Peyer's patch (tissue), 4 donors: Measurements from ENCODE around the gene EP400. TPM values are rescaled to one million over a fixed set of nuclear protein-coding genes. Genes with fewer than 3 reads are reported as not detected.

Source experiments
- DNase-seq, 3 donors: peaks; one replicate each; pipeline ENCODE4 v3.0.0-alpha.2; 2017 to 2019
- H3K27ac ChIP-seq, 4 donors: fragments of 200-600 bp; sonication (generic); one replicate each; pipeline ENCODE4 v1.5.1; 2016 to 2019
- H3K27me3 ChIP-seq, 2 donors: fragments of 200-600 bp; sonication (generic); one replicate each; pipeline ENCODE4 v1.5.1; 2019
- H3K36me3 ChIP-seq, 3 donors: fragments of 200-600 bp; sonication (generic); one replicate each; pipeline ENCODE4 v1.5.1; 2016 to 2019
- H3K4me1 ChIP-seq, 4 donors: fragments of 200-600 bp; sonication (generic); one replicate each; pipeline ENCODE4 v1.5.1; 2016 to 2019
- H3K4me3 ChIP-seq, 4 donors: fragments of 200-600 bp; sonication (generic); 1 replicate in 3 of 4; 2 replicates in 1 of 4; pipeline ENCODE4 v1.5.1; 2016 to 2019; ENCODE audit warnings: mild to moderate bottlenecking in 1 of 4
- H3K9me3 ChIP-seq, 4 donors: fragments of 200-600 bp; sonication (generic); one replicate each; pipeline ENCODE4 v1.5.1; 2016 to 2019; ENCODE audit warnings: mild to moderate bottlenecking in 1 of 4
- POLR2A ChIP-seq, 2 donors: fragments of 450-650 bp; IDR thresholded peaks; one replicate each; pipeline ENCODE4 v1.5.1; 2017; ENCODE audit warnings: antibody characterized with exemption in 2 of 2, mild to moderate bottlenecking in 2 of 2, moderate library complexity in 2 of 2
- total RNA-seq, 4 donors: library from RNA; depleted of rRNA; stranded (reverse); fragments of >200 nt; gene quantifications; one replicate each; pipeline ENCODE4 v1.1.0, GENCODE V29; 2016
- TF ChIP-seq, protein P1 (sequence below), 6 experiments: fragments of 450-650 bp in 4 of 6; fragments of 200-600 bp in 2 of 6; sonication (generic) in 1 of 6; IDR thresholded peaks; one replicate each; pipeline ENCODE4 v1.5.1; 2017 to 2019; ENCODE audit warnings: antibody characterized with exemption in 6 of 6, mild to moderate bottlenecking in 3 of 6, moderate library complexity in 1 of 6

The EP400 gene
- total RNA-seq, 4 donors from 2014 or later = 22.1 to 60.2 (median 49.2) TPM

DNA sequence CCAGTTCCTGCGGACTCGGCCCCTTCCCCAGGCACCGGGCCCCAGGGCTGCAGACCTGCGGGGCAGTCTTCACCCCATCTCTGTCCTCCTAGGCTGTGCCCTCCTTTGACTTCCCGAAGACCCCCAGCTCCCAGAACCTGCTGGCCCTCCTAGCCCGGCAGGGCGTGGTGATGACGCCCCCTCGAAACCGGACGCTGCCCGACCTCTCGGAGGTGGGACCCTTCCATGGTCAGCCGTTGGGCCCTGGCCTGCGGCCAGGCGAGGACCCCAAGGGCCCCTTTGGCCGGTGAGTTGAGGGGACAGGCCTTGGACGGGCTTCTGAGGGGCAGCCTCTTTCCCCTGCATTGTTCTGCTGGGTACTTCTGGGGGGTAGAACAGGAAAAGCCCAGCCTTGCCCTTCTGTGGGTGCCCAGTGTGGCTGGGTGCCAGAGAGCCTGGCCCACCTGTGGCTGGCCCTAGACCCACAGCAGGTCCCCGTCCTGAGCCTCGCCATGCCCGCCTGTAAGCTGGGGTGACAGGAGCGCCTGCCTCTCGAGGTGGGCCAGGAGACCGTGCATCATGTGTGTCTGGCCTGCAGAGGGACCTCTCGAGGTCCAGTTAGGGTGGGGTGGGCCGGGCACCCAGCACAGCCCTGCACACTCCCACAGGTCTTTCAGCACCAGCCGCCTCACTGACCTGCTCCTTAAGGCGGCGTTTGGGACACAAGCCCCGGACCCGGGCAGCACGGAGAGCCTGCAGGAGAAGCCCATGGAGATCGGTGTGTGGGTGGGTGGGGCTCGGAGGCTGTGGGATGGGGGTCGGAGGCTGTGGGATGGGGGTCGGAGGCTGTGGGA, 33.2 kb upstream of the EP400 start:
- no peak overlapping the region for H3K4me3 ChIP-seq
- H3K9me3 ChIP-seq = no peaks in the 10 kb centered on the region
- no peak overlapping the region for H3K27ac ChIP-seq
- peaks cover 0 to 86% (median 0%) of the 10 kb centered on the region in 3 donors for H3K36me3 ChIP-seq
- TF ChIP-seq, protein P1, sequence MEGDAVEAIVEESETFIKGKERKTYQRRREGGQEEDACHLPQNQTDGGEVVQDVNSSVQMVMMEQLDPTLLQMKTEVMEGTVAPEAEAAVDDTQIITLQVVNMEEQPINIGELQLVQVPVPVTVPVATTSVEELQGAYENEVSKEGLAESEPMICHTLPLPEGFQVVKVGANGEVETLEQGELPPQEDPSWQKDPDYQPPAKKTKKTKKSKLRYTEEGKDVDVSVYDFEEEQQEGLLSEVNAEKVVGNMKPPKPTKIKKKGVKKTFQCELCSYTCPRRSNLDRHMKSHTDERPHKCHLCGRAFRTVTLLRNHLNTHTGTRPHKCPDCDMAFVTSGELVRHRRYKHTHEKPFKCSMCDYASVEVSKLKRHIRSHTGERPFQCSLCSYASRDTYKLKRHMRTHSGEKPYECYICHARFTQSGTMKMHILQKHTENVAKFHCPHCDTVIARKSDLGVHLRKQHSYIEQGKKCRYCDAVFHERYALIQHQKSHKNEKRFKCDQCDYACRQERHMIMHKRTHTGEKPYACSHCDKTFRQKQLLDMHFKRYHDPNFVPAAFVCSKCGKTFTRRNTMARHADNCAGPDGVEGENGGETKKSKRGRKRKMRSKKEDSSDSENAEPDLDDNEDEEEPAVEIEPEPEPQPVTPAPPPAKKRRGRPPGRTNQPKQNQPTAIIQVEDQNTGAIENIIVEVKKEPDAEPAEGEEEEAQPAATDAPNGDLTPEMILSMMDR (IDR thresholded peaks at IDR 0.05) = no peak
- TF ChIP-seq POLR2A (IDR thresholded peaks at IDR 0.05) = no peak
- no peak for DNase-seq
- peaks cover 0 to 5% (median 0%) of the 10 kb centered on the region in 4 donors for H3K4me1 ChIP-seq
- no peaks in the 10 kb centered on the region for H3K27me3 ChIP-seq

DNA sequence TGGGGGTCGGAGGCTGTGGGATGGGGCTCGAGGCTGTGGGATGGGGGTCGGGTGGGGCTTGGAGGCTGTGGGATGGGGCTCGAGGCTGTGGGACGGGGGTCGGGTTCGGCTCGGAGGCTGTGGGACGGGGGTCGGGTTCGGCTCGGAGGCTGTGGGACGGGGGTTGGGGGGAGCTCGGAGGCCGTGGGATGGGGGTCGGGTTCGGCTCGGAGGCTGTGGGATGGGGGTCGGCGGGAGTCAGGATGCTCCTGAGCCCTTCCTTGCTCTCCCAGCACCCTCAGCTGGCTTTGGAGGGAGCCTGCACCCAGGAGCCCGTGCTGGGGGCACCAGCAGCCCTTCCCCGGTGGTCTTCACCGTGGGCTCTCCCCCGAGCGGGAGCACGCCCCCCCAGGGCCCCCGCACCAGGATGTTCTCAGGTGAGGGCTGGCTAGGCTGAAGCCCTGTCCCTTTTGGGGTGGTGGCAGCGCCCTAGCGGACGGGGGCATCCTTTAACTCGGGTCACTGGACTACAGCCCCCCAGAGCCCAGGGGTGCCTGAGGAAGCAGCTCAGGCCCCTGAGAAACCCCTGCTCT, 32.5 kb upstream of the EP400 start:
- Histone ChIP-seq H3K4me3 (no peak overlapping the region), H3K27me3 (no peaks in the 10 kb centered on the region), H3K4me1 (peaks cover 0 to 2% (median 0%) of the 10 kb centered on the region in 4 donors), H3K27ac (no peak overlapping the region), H3K36me3 (peaks cover 0 to 83% (median 0%) of the 10 kb centered on the region in 3 donors), H3K9me3 (no peaks in the 10 kb centered on the region)
- no peak for TF ChIP-seq POLR2A (IDR thresholded peaks at IDR 0.05)
- TF ChIP-seq, protein P1 (IDR thresholded peaks at IDR 0.05) = no peak
- no peak for DNase-seq

DNA sequence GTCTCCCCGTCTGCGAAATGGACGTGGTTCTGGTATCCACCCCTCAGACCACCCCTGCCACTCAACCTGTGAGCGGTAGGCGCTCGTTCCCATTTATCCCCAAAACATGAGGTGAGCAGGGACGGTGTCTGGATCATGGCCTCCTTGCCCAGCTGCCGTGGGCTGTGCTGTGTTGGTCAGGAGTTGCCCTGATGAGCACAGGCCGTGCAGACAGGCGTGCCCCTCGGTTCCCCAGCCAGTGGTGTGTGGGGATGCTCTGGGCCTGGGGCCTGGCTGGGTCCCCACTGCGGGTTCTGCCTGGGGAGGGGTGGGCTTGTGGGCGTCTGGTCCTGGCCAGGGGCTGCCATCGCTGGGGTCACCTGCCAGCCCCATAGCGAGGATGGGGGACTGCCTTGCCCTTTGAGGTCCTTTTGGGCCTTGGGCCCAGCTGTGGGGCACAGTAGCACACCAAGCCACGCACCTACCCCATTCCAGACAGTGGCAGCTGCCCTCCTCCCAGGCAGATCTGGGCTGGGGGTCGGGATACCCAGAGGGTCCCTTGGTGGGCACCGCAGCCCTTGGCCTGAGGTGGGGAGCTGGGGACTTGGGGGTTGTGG, 31.9 kb upstream of the EP400 start:
- H3K4me3 ChIP-seq = no peak overlapping the region
- TF ChIP-seq, protein P1 (IDR thresholded peaks at IDR 0.05) = no peak
- TF ChIP-seq POLR2A (IDR thresholded peaks at IDR 0.05) = no peak
- DNase-seq = no peak
- H3K4me1 ChIP-seq = no peaks in the 10 kb centered on the region
- H3K27ac ChIP-seq = no peak overlapping the region
- no peaks in the 10 kb centered on the region for H3K9me3 ChIP-seq
- H3K27me3 ChIP-seq = no peaks in the 10 kb centered on the region
- H3K36me3 ChIP-seq = peaks cover 0 to 79% (median 0%) of the 10 kb centered on the region in 3 donors

DNA sequence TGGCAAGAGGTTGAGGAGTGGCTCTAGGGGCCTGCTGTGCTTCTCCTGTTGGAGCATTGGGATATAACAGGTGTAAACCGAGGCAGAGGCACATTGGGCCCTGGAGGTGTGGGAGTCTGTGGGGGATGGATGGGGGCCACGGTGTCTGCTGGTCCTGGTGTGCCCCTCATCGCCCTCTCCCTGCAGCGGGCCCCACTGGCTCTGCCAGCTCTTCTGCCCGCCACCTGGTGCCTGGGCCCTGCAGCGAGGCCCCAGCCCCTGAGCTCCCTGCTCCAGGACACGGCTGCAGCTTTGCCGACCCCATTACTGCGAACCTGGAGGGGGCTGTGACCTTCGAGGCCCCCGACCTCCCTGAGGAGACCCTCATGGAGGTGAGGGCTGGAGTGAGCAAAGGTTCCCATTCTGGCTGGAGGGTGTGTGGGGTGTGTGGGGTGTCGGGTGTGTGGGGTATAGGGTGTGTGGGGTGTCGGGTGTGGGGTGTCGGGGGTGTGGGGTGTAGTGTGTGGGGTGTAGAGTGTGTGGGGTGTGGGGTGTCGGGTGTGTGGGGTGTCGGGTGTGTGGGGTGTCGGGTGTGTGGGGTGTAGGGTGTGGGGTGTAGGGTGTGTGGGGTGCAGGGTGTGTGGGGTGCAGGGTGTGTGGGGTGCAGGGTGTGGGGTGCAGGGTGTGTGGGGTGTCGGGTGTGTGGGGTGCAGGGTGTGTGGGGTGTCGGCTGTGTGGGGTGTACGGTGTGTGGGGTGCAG, 31.3 kb upstream of the EP400 start:
- no peaks in the 10 kb centered on the region for H3K27me3 ChIP-seq
- H3K36me3 ChIP-seq = peaks cover 0 to 74% (median 0%) of the 10 kb centered on the region in 3 donors
- no peak for TF ChIP-seq POLR2A (IDR thresholded peaks at IDR 0.05)
- TF ChIP-seq, protein P1 (IDR thresholded peaks at IDR 0.05) = no peak
- no peaks in the 10 kb centered on the region for H3K4me1 ChIP-seq
- DNase-seq = no peak
- H3K4me3 ChIP-seq = no peak overlapping the region
- H3K9me3 ChIP-seq = no peaks in the 10 kb centered on the region
- no peak overlapping the region for H3K27ac ChIP-seq

DNA sequence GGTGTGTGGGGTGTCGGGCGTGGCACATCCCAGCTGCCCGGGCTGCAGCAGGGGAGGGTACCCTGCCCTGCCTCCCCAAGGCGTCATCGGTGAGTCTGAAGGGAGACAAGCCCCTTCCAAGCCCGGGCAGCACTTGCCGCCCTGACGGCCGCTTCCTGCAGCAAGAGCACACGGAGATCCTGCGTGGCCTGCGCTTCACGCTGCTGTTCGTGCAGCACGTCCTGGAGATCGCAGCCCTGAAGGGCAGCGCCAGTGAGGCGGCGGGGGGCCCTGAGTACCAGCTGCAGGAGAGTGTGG, 30.7 kb upstream of the EP400 start:
- no peaks in the 10 kb centered on the region for H3K4me1 ChIP-seq
- no peaks in the 10 kb centered on the region for H3K27me3 ChIP-seq
- no peaks in the 10 kb centered on the region for H3K9me3 ChIP-seq
- no peak overlapping the region for H3K27ac ChIP-seq
- DNase-seq = no peak
- peaks cover 0 to 69% (median 0%) of the 10 kb centered on the region in 3 donors for H3K36me3 ChIP-seq
- TF ChIP-seq, protein P1 (IDR thresholded peaks at IDR 0.05) = no peak
- TF ChIP-seq POLR2A (IDR thresholded peaks at IDR 0.05) = no peak
- no peak overlapping the region for H3K4me3 ChIP-seq
